ENCODE results near the gene PPP1R2C. TPM values are rescaled to one million over a fixed set of nuclear protein-coding genes. Genes with fewer than 3 reads are reported as not detected.

PPP1R2C gene
- total and polyA plus RNA-seq, 2 of the 8 experiments (the other 6 are each of a cell fraction or from before 2014, with no cell fraction given), result not detected

DNA sequence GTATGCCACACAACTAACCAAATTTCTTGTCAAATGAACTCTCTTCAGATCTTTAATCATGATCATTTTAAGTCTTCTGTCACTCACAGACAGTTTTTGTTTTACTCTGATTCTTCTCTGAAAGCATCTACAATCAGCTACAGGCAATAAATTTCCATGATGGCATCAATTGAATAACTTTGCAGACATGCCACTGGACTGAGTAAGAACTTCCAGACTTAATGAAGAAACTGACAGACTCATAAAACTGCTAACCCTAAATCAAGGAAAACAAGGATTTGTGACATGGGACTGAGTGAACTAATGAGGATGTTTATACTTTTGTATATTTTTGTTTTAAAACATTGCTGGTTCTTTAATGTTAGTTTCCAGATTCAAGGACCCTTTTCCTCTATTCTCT, 5.5 kb upstream of the PPP1R2C start:
- Histone ChIP-seq H2BK120ac (replicated peaks; ENCODE audit: low read depth, low read length) (no peak overlapping the region), H4K20me1 (replicated peaks in 1 of 2; ENCODE audit: control insufficient read depth in 1 of 2, insufficient read depth in 2 of 2, low read length in 2 of 2) (no peaks in the 10 kb centered on the region), H3K79me1 (ENCODE audit: low read depth, low read length) (no peaks in the 10 kb centered on the region), H3K79me2 (ENCODE audit: control insufficient read depth in 1 of 2, insufficient read depth in 2 of 2, low read length in 2 of 2) (no peaks in the 10 kb centered on the region), H3K4me1 (replicated peaks in 1 of 4; ENCODE audit: control insufficient read depth in 3 of 4, insufficient read depth in 4 of 4, low read length in 3 of 4) (no peaks in the 10 kb centered on the region), H3K27ac (ENCODE audit: low read depth, low read length) (no peak overlapping the region), H2BK5ac (ENCODE audit: low read depth, low read length) (no peak overlapping the region), H2BK15ac (ENCODE audit: low read length) (no peak overlapping the region), H3K9me3 (ENCODE audit: insufficient read depth in 2 of 2, low read depth in 1 of 2, low read length in 1 of 2) (no peaks in the 10 kb centered on the region), H3K23ac (ENCODE audit: insufficient read length) (no peak overlapping the region), H2BK20ac (ENCODE audit: low read length) (no peak overlapping the region), H3K14ac (ENCODE audit: insufficient read length) (no peak overlapping the region), H2BK12ac (ENCODE audit: low read depth, low read length) (no peak overlapping the region), H3K23me2 (ENCODE audit: low read depth, low read length) (no peaks in the 10 kb centered on the region), H3K18ac (ENCODE audit: extremely low read depth, low read length) (no peak overlapping the region), H3K4me2 (ENCODE audit: insufficient read depth in 1 of 2, low read depth in 2 of 2, low read length in 2 of 2) (no peak overlapping the region), H4K8ac (ENCODE audit: extremely low read depth, insufficient read depth, low read length) (no peak overlapping the region), H3K27me3 (replicated peaks in 1 of 4; ENCODE audit: control insufficient read depth in 3 of 4, extremely low read depth in 1 of 4, insufficient read depth in 3 of 4, low read length in 3 of 4) (no peaks in the 10 kb centered on the region), H3K4me3 (ENCODE audit: extremely low read depth in 1 of 4, insufficient read depth in 2 of 4, low read depth in 3 of 4, low read length in 4 of 4) (no peak overlapping the region), H2AK5ac (ENCODE audit: low read depth, low read length) (no peak overlapping the region), H3K9ac (replicated peaks in 1 of 4; ENCODE audit: extremely low read depth in 1 of 4, low read depth in 3 of 4, low read length in 3 of 4) (no peak overlapping the region), H4K91ac (replicated peaks; ENCODE audit: insufficient read length, low read length) (no peak overlapping the region), H3K4ac (replicated peaks; ENCODE audit: insufficient read length, low read depth, low read length) (no peak overlapping the region), H2AFZ (ENCODE audit: low read length) (no peak overlapping the region), H4K5ac (ENCODE audit: insufficient read length, low read depth, low read length) (no peak overlapping the region), H3K56ac (replicated peaks; ENCODE audit: insufficient read length, low read depth, low read length) (no peak overlapping the region), H3K36me3 (ENCODE audit: control insufficient read depth in 2 of 4, insufficient read depth in 4 of 4, low read length in 3 of 4) (no peaks in the 10 kb centered on the region)
- FAIRE-seq (no peak), DNase-seq (ENCODE audit: low read depth in 1 of 2, low spot score in 2 of 2) (no peak)
- TF ChIP-seq EP300 (IDR thresholded peaks at IDR 0.05; ENCODE audit: borderline replicate concordance in 1 of 2, low read depth in 2 of 2, low read length in 2 of 2), result no peak
- no peak for TF ChIP-seq SAP30 (IDR thresholded peaks at IDR 0.05; ENCODE audit: insufficient read depth, insufficient replicate concordance, low read length)
- no peak for TF ChIP-seq E2F6 (IDR thresholded peaks at IDR 0.05)
- TF ChIP-seq POLR2A (IDR thresholded peaks at IDR 0.05; ENCODE audit: control extremely low read depth in 1 of 2, low read depth in 2 of 2, low read length in 2 of 2), result no peak
- no peak for TF ChIP-seq BCL11A (IDR thresholded peaks at IDR 0.05; ENCODE audit: low read depth in 2 of 2, low read length in 2 of 2)
- TF ChIP-seq RAD21 (IDR thresholded peaks at IDR 0.05 in 1 of 2, conservative IDR thresholded peaks at IDR 0.05 in 1 of 2; ENCODE audit: low read depth in 2 of 2, low read length in 2 of 2), result no peak
- no peak for TF ChIP-seq SP2 (IDR thresholded peaks at IDR 0.05; ENCODE audit: low read length)
- no peak for TF ChIP-seq YY1 (IDR thresholded peaks at IDR 0.05; ENCODE audit: low read depth, low read length)
- TF ChIP-seq TCF12 (IDR thresholded peaks at IDR 0.05; ENCODE audit: low read depth, low read length), result no peak
- no peak for TF ChIP-seq RFX5 (IDR thresholded peaks at IDR 0.05; ENCODE audit: borderline replicate concordance, low read depth, low read length)
- no peak for TF ChIP-seq NANOG (IDR thresholded peaks at IDR 0.05; ENCODE audit: insufficient read depth, low read depth, low read length, poor library complexity, severe bottlenecking)
- ChIA-PET POLR2A (ENCODE audit: partially characterized antibody) (no interaction called here), CTCF (ENCODE audit: partially characterized antibody) (no interaction called here)
